ENCODE measurements around the gene HDAC9.

Gene HDAC9

DNA sequence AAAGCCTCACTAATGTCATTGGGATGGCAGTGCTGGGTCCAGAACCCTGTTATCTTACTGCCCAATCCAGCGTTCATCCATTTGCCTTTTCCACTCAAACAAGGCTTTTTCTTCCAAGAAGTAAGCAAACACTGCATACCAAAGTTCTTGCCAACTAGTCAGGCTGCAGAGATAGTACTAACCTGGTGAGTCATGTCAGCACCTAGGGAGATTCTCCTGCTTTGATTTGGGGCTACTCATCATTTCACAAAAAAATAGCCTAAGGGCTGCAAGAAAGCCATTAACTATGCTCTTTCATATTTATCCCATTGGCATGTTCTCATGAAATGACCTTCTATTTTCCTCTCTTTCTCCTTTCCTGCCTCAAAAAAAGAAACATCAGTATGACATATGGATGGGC is 479.3 kb downstream of the HDAC9 start:
- 0 out of 2 replicates have a peak, but pooled peaks have one; percentile 35 for TF ChIP-seq CSDC2 (CRISPR knock-in tag; IDR thresholded peaks at IDR 0.05)
- 0 out of 2 replicates have a peak, but pooled peaks have one; percentile 31 for TF ChIP-seq ZFP3 (CRISPR knock-in tag; IDR thresholded peaks at IDR 0.05)
- no peak for TF ChIP-seq ZNF8 (CRISPR knock-in tag; IDR thresholded peaks at IDR 0.05)
- TF ChIP-seq ZFP30 (CRISPR knock-in tag; IDR thresholded peaks at IDR 0.05), result no peak
- TF ChIP-seq ZNF565 (CRISPR knock-in tag; conservative IDR thresholded peaks at IDR 0.05; ENCODE audit: low read depth), result no peak
- no peak for TF ChIP-seq TOX (CRISPR knock-in tag; IDR thresholded peaks at IDR 0.05; ENCODE audit: borderline replicate concordance)
- TF ChIP-seq ZNF70 (CRISPR knock-in tag; IDR thresholded peaks at IDR 0.05), result no peak
- TF ChIP-seq, protein P1, sequence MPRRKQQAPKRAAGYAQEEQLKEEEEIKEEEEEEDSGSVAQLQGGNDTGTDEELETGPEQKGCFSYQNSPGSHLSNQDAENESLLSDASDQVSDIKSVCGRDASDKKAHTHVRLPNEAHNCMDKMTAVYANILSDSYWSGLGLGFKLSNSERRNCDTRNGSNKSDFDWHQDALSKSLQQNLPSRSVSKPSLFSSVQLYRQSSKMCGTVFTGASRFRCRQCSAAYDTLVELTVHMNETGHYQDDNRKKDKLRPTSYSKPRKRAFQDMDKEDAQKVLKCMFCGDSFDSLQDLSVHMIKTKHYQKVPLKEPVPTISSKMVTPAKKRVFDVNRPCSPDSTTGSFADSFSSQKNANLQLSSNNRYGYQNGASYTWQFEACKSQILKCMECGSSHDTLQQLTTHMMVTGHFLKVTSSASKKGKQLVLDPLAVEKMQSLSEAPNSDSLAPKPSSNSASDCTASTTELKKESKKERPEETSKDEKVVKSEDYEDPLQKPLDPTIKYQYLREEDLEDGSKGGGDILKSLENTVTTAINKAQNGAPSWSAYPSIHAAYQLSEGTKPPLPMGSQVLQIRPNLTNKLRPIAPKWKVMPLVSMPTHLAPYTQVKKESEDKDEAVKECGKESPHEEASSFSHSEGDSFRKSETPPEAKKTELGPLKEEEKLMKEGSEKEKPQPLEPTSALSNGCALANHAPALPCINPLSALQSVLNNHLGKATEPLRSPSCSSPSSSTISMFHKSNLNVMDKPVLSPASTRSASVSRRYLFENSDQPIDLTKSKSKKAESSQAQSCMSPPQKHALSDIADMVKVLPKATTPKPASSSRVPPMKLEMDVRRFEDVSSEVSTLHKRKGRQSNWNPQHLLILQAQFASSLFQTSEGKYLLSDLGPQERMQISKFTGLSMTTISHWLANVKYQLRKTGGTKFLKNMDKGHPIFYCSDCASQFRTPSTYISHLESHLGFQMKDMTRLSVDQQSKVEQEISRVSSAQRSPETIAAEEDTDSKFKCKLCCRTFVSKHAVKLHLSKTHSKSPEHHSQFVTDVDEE (CRISPR knock-in tag; IDR thresholded peaks at IDR 0.05), result no peak
- TF ChIP-seq, protein P2, sequence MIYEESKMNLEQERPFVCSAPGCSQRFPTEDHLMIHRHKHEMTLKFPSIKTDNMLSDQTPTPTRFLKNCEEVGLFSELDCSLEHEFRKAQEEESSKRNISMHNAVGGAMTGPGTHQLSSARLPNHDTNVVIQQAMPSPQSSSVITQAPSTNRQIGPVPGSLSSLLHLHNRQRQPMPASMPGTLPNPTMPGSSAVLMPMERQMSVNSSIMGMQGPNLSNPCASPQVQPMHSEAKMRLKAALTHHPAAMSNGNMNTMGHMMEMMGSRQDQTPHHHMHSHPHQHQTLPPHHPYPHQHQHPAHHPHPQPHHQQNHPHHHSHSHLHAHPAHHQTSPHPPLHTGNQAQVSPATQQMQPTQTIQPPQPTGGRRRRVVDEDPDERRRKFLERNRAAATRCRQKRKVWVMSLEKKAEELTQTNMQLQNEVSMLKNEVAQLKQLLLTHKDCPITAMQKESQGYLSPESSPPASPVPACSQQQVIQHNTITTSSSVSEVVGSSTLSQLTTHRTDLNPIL (CRISPR knock-in tag; IDR thresholded peaks at IDR 0.05; ENCODE audit: low read depth), result no peak
- peak; percentile 59; the same call in 1 of the 2 replicates for TF ChIP-seq ISL1 (CRISPR knock-in tag; IDR thresholded peaks at IDR 0.05)
- TF ChIP-seq, protein P3, sequence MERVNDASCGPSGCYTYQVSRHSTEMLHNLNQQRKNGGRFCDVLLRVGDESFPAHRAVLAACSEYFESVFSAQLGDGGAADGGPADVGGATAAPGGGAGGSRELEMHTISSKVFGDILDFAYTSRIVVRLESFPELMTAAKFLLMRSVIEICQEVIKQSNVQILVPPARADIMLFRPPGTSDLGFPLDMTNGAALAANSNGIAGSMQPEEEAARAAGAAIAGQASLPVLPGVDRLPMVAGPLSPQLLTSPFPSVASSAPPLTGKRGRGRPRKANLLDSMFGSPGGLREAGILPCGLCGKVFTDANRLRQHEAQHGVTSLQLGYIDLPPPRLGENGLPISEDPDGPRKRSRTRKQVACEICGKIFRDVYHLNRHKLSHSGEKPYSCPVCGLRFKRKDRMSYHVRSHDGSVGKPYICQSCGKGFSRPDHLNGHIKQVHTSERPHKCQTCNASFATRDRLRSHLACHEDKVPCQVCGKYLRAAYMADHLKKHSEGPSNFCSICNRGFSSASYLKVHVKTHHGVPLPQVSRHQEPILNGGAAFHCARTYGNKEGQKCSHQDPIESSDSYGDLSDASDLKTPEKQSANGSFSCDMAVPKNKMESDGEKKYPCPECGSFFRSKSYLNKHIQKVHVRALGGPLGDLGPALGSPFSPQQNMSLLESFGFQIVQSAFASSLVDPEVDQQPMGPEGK (CRISPR knock-in tag; IDR thresholded peaks at IDR 0.05; ENCODE audit: borderline replicate concordance), result no peak
- TF ChIP-seq, protein P4, sequence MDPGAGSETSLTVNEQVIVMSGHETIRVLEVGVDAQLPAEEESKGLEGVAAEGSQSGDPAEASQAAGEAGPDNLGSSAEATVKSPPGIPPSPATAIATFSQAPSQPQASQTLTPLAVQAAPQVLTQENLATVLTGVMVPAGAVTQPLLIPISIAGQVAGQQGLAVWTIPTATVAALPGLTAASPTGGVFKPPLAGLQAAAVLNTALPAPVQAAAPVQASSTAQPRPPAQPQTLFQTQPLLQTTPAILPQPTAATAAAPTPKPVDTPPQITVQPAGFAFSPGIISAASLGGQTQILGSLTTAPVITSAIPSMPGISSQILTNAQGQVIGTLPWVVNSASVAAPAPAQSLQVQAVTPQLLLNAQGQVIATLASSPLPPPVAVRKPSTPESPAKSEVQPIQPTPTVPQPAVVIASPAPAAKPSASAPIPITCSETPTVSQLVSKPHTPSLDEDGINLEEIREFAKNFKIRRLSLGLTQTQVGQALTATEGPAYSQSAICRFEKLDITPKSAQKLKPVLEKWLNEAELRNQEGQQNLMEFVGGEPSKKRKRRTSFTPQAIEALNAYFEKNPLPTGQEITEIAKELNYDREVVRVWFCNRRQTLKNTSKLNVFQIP (CRISPR knock-in tag; IDR thresholded peaks at IDR 0.05; ENCODE audit: borderline replicate concordance, low read depth), result no peak
- TF ChIP-seq GLIS3 (CRISPR knock-in tag; IDR thresholded peaks at IDR 0.05), result no peak
- TF ChIP-seq SNAI2 (CRISPR knock-in tag; IDR thresholded peaks at IDR 0.05), result no peak
- TF ChIP-seq, protein P5, sequence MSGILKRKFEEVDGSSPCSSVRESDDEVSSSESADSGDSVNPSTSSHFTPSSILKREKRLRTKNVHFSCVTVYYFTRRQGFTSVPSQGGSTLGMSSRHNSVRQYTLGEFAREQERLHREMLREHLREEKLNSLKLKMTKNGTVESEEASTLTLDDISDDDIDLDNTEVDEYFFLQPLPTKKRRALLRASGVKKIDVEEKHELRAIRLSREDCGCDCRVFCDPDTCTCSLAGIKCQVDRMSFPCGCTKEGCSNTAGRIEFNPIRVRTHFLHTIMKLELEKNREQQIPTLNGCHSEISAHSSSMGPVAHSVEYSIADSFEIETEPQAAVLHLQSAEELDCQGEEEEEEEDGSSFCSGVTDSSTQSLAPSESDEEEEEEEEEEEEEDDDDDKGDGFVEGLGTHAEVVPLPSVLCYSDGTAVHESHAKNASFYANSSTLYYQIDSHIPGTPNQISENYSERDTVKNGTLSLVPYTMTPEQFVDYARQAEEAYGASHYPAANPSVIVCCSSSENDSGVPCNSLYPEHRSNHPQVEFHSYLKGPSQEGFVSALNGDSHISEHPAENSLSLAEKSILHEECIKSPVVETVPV (CRISPR knock-in tag; IDR thresholded peaks at IDR 0.05), result no peak
- ATAC-seq, result peak; percentile 23

DNA sequence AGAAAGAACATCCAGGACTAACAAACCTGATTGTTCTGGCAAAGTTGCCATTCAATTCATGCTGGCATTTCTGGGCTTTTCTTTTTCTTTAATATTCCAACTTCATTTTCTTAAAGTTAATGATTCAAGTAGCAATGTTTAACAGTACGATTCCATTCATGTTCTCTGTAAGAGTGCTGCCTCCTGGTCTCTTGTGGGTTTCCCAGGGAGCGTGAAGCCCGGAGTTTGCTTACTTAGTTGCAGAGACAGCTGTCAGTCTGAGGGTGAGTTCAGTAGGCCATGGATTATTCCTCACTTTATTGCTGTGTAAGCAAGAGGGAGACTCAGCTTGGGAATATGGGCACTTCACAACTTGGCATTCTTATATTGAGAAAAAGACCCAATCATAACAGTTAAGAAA is 479.7 kb downstream of the HDAC9 start:
- no peak for ATAC-seq

More for the DNA sequence above, 479.7 kb downstream of the HDAC9 start:
- TF ChIP-seq SNAI2 (CRISPR knock-in tag; IDR thresholded peaks at IDR 0.05) (no peak), ZC3H10 (CRISPR knock-in tag; IDR thresholded peaks at IDR 0.05) (no peak), ESRRG (CRISPR knock-in tag; IDR thresholded peaks at IDR 0.05) (no peak)
- TF ChIP-seq, protein P1 (CRISPR knock-in tag; IDR thresholded peaks at IDR 0.05), result no peak

All from SK-N-SH treated with all-trans-retinoic acid at 6 μM for 48 hours (cell line).